DND-41 (cell line): ENCODE results near the gene SNX27.

Source experiments
- CTCF ChIP-seq: IDR thresholded peaks from 2 replicates; pipeline ENCODE4 v1.5.1; 2012; ENCODE audit warnings: borderline replicate concordance, low read length, moderate library complexity, mild to moderate bottlenecking; ENCODE audit not compliant: poor library complexity, severe bottlenecking; ENCODE audit errors: extremely low read depth
- EZH2 ChIP-seq: IDR thresholded peaks from 3 replicates; pipeline ENCODE4 v1.6.1; 2012; ENCODE audit warnings: borderline replicate concordance, low read depth, mild to moderate bottlenecking, moderate library complexity, low read length, inconsistent platforms; ENCODE audit not compliant: severe bottlenecking

GRCh38 chr1:151708891-151709290 is 97.0 kb downstream of the SNX27 start:
- TF ChIP-seq CTCF (no peak), EZH2 (no peak)
